Renal cortex interstitium (tissue), 11 donors: ENCODE data around the gene ALKBH8. TPM values are rescaled to one million over a fixed set of nuclear protein-coding genes. Genes with fewer than 3 reads are reported as not detected.
"Not testable (repeated sequence)": the region's sequence is repeated elsewhere in the genome, so short reads cannot be mapped to it uniquely, and the experiment has no call there.

Experiments
- DNase-seq, 11 donors: peaks; one replicate each; pipeline ENCODE4 v3.0.0-alpha.2; 2013; ENCODE audit warnings: low read depth in 9 of 11, low spot score in 4 of 11; ENCODE audit errors: extremely low read depth in 1 of 11
- polyA plus RNA-seq, 3 donors: library from polyadenylated mRNA; unstranded; fragments of 120-200 nt; gene quantifications; one replicate each; pipeline ENCODE4 v1.2.1, GENCODE V29; 2013; ENCODE audit not compliant: insufficient read length in 3 of 3

ALKBH8 gene
- polyA plus RNA-seq, 3 donors, result 10.9 to 12.9 (median 11.5) TPM

DNA sequence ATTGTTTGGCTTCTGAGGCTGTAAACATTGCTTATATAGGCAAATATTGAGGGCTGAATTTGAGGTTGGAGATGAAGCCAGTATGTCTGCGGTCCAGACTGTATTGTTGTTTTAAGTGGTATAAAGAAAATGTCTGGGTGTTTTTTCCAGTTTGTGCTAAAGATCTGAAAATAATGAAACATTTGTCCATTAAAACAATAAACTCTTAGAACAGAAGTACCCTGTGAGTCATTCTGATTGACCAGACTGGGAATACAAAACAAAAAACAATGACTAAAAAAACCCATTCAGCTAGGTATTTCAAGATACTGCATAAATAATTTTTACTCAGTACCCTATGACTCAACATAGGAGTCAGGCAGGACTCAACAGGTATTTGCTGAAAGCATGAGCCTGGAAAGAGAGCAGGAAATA lies 20.4 kb downstream of the ALKBH8 start:
- DNase-seq, result no peak

DNA sequence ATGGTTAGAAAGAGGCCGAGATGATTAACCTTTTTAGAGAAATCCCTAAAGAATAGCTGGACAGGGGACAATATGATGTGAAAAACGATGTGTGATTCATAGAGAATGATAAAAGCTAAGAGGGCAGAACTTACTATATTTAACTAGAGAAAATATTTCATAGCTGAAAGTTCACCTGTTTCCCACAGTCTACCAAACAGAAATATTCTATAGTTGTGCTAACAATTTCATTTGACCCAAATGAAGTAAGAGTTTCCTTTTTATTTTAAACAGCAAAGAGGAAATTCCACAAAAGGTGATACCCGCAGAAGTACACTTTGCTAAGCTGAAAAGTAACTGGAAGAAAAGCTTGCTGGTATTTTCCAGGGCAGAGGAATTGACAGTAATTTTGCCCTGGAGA lies 26.7 kb downstream of the ALKBH8 start:
- DNase-seq, result no peak

- no peak for DNase-seq
Measured at GRCh38 chr11:107538239-107538638, 27.3 kb downstream of the ALKBH8 start.

- DNase-seq, result not testable (repeated sequence)
Measured at GRCh38 chr11:107537155-107537554, 28.4 kb downstream of the ALKBH8 start.

DNA sequence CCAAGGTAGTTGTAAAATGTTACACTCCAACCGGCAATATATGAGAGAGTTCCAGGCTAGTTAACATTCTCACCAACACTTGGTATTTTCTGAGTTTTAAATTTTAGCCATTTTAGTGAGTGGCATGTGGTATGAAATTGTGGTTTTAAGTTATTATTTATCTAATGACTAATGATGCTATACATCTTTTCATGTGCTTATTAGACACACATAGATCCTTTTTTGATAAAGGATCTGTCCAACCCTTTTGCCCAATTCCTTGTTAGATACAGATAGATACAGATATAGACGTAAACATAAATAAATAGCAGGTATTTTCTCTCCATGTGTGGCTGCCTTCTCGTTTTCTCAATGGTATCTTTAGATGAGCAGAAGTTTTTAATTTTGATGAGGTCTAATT lies 39.3 kb downstream of the ALKBH8 start:
- no peak for DNase-seq

DNA sequence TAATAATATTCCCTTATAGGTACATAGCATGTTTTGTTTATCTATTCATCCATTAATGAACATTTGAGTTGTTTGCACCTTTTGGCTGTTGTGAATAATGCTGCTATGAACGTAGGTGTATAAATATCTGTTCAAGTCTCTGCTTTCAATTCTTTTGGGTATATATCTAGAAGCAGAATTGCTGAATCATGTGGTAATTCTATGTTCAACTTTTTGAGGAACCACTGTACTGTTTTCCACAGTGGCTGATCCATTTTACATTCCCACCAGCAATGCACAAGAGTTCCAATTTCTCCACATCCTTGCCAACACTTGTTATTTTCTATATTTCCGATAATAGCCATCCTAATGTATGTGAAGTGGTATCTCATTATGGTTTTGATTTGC lies 56.7 kb downstream of the ALKBH8 start:
- DNase-seq, result no peak

DNA sequence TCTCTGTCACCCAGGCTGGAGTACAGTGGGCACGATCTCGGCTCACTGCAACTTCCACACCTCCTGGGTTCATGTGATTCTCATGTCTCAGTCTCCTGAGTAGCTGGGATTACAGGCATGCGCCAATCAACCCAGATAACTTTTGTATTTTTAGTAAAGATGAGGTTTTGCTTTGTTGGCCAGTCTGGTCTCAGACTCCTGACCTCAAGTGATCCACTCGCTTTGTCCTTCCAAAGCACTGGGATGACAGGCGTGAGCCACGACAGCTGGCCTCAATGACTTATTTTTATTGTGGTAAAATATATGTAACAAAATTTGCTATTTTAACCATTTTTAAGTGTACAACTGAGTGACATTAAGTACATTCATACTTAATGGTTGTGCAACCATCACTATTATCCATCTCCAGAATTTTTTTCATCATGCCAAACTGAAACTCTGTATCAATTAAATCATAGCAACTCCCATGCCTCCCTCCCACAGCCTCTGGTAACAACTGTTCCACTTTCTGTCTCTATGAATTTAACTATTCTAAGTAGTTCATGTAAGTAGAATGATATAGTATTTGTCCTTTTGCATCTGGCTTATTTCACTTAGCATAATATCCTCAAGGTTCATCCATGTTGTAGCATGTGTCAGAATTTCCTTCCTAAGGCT lies 57.2 kb downstream of the ALKBH8 start:
- DNase-seq, result no peak

GRCh38 chr11:107505647-107506225 lies 59.8 kb downstream of the ALKBH8 start:
- DNase-seq, result peak in 1 of 11 donors; percentile 21

GRCh38 chr11:107504981-107505380 lies 60.6 kb downstream of the ALKBH8 start:
- DNase-seq, result no peak

- DNase-seq, result no peak
Measured at GRCh38 chr11:107501713-107502112, 63.8 kb downstream of the ALKBH8 start.

GRCh38 chr11:107497371-107497770 lies 68.2 kb downstream of the ALKBH8 start:
- not testable (repeated sequence) for DNase-seq

- DNase-seq, result no peak
Measured at GRCh38 chr11:107496011-107496410, 69.5 kb downstream of the ALKBH8 start.

GRCh38 chr11:107494055-107494454 lies 71.5 kb downstream of the ALKBH8 start:
- DNase-seq, result no peak

GRCh38 chr11:107493117-107493516 lies 72.4 kb downstream of the ALKBH8 start:
- DNase-seq, result no peak

- DNase-seq, result no peak
Measured at GRCh38 chr11:107490836-107491235, 74.7 kb downstream of the ALKBH8 start.

- DNase-seq, result no peak
Measured at GRCh38 chr11:107482234-107482633, 83.3 kb downstream of the ALKBH8 start.

GRCh38 chr11:107478922-107479321 lies 86.6 kb downstream of the ALKBH8 start:
- no peak for DNase-seq

DNA sequence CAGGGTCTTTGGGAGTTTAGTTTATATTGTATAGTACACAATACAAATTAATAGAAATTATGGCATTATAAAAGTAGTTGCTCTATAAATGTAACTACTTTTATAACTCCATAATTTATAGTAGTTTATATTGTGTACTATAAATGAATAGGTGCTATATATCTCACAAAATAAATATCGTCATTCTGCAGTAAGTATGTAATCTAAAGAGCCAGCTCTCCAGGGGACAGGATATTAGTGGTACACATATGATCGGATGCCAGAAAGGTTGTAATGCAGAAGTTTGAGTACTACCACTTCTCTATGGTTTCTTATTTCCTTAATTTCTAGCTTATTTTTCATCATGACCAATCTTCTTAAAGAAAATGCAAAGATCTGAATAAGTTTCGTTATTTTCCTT lies 87.7 kb downstream of the ALKBH8 start:
- no peak for DNase-seq

DNA sequence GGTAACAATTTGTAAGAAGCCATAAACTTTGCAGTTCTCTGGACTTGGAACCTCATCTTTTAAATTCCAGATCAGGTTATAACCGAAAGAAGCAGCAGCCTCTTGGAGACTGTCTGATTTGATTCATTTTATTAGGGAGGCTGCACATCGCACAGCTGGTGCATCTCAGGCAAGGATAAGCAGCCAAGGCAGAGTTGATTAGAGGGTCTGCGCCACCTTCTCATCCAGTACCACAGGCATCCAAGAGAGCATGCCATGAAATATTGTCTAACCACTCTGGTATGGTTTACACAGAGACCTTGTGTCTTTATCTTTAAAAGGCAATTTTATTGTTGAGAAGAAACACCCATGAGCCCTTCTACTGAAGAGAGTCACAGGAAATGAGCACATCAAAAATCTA lies 91.7 kb downstream of the ALKBH8 start:
- DNase-seq, result peak in 1 of 11 donors; percentile 27

DNA sequence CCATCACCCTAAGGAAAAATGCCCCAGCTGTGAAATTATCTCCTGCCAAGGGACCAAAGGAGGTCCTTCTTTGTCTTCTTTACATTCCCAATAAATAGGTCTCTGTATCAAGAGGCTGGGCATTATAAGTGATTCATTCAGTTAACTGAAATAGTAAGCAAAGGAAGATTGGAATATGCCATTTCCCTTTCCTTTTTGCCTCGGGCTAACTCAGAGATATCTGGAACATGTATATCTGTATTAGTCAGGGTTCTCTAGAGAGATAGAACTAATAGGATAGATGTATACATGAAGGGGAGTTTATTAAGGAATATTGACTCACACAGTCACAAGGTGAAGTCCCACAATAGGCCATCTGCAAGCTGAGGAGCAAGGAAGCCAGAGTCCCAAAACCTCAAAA lies 92.6 kb downstream of the ALKBH8 start:
- no peak for DNase-seq

GRCh38 chr11:107468596-107468995 lies 96.9 kb downstream of the ALKBH8 start:
- peak in 1 of 11 donors; percentile 21 for DNase-seq
